NOMO-1 treated with dmso at 0.1 percent for 144 hours (cell line): Measurements from ENCODE around the gene LARGE1.

Source experiments
- DNase-seq: peaks from one replicate; lab custom pipeline; 2025; ENCODE audit not compliant: unreplicated experiment; lab: John Stamatoyannopoulos, UW

LARGE1 gene

GRCh38 chr22:33601062-33601461 lies 319.2 kb downstream of the LARGE1 start:
- DNase-seq: no peak

- DNase-seq: no peak
These were observed 319.7 kb downstream of the LARGE1 start for GRCh38 chr22:33600595-33600994.

- no peak for DNase-seq
These were observed 320.2 kb downstream of the LARGE1 start for GRCh38 chr22:33600113-33600512.

- DNase-seq: no peak
These were observed 320.7 kb downstream of the LARGE1 start for GRCh38 chr22:33599596-33599995.

- no peak for DNase-seq
These were observed 321.5 kb downstream of the LARGE1 start for GRCh38 chr22:33598821-33599220.

- DNase-seq: no peak
These were observed 322.8 kb downstream of the LARGE1 start for GRCh38 chr22:33597274-33597985.

- DNase-seq: no peak
These were observed 326.5 kb downstream of the LARGE1 start for GRCh38 chr22:33593818-33594217.

GRCh38 chr22:33591946-33592345 lies 328.3 kb downstream of the LARGE1 start:
- no peak for DNase-seq

GRCh38 chr22:33589297-33589696 lies 331.0 kb downstream of the LARGE1 start:
- DNase-seq: no peak

- no peak for DNase-seq
These were observed 331.4 kb downstream of the LARGE1 start for GRCh38 chr22:33588860-33589259.

- no peak for DNase-seq
These were observed 336.1 kb downstream of the LARGE1 start for GRCh38 chr22:33584152-33584551.

GRCh38 chr22:33582822-33583400 lies 337.4 kb downstream of the LARGE1 start:
- no peak for DNase-seq

GRCh38 chr22:33580310-33580709 lies 340.0 kb downstream of the LARGE1 start:
- no peak for DNase-seq

- DNase-seq: no peak
These were observed 340.7 kb downstream of the LARGE1 start for GRCh38 chr22:33579448-33580093.

GRCh38 chr22:33578752-33579151 lies 341.5 kb downstream of the LARGE1 start:
- no peak for DNase-seq

GRCh38 chr22:33577862-33578411 lies 342.3 kb downstream of the LARGE1 start:
- DNase-seq: no peak

GRCh38 chr22:33576205-33576604 lies 344.1 kb downstream of the LARGE1 start:
- no peak for DNase-seq

- no peak for DNase-seq
These were observed 344.5 kb downstream of the LARGE1 start for GRCh38 chr22:33575771-33576170.

- DNase-seq: no peak
These were observed 345.2 kb downstream of the LARGE1 start for GRCh38 chr22:33575041-33575440.

- no peak for DNase-seq
These were observed 346.8 kb downstream of the LARGE1 start for GRCh38 chr22:33573479-33573878.

- no peak for DNase-seq
These were observed 348.2 kb downstream of the LARGE1 start for GRCh38 chr22:33572086-33572485.

- DNase-seq: no peak
These were observed 350.2 kb downstream of the LARGE1 start for GRCh38 chr22:33570110-33570509.
